NT2/D1 (cell line): ENCODE results near the gene MIGA2.

Experiments used
- DNase-seq: peaks from one replicate; pipeline ENCODE4 v3.0.0-alpha.2; 2011; ENCODE audit warnings: low read depth, low spot score
- H3K27me3 ChIP-seq: 2 replicates; pipeline ENCODE4 v1.6.0; 2011; ENCODE audit warnings: mild to moderate bottlenecking; ENCODE audit not compliant: insufficient read length, insufficient read depth
- H3K36me3 ChIP-seq: 2 replicates; pipeline ENCODE4 v1.6.1; 2011; ENCODE audit warnings: mild to moderate bottlenecking, low read length, mixed read lengths; ENCODE audit not compliant: insufficient read depth, insufficient read length
- H3K4me1 ChIP-seq: 2 replicates; pipeline ENCODE4 v1.5.1; 2011; ENCODE audit not compliant: insufficient read depth, insufficient read length
- H3K4me3 ChIP-seq: 2 replicates; pipeline ENCODE4 v1.5.1; 2011; ENCODE audit warnings: low read depth; ENCODE audit not compliant: insufficient read length
- H3K9ac ChIP-seq: 2 replicates; pipeline ENCODE4 v1.6.0; 2011; ENCODE audit warnings: low read depth; ENCODE audit not compliant: insufficient read length
- H3K9me3 ChIP-seq: 2 replicates; pipeline ENCODE4 v1.5.1; 2011; ENCODE audit warnings: mild to moderate bottlenecking, low read length; ENCODE audit not compliant: insufficient read depth
- SUZ12 ChIP-seq: IDR thresholded peaks from 2 replicates; pipeline ENCODE4 v1.6.1; 2011; ENCODE audit not compliant: insufficient read length, insufficient read depth; ENCODE audit errors: extremely low read depth
- YY1 ChIP-seq: IDR thresholded peaks from 2 replicates; pipeline ENCODE4 v1.6.1; 2011; ENCODE audit not compliant: insufficient read length, insufficient read depth
- ZNF274 ChIP-seq: IDR thresholded peaks from 2 replicates; pipeline ENCODE4 v1.6.1; 2011; ENCODE audit warnings: mild to moderate bottlenecking, low read depth, low read length

Gene MIGA2

DNA sequence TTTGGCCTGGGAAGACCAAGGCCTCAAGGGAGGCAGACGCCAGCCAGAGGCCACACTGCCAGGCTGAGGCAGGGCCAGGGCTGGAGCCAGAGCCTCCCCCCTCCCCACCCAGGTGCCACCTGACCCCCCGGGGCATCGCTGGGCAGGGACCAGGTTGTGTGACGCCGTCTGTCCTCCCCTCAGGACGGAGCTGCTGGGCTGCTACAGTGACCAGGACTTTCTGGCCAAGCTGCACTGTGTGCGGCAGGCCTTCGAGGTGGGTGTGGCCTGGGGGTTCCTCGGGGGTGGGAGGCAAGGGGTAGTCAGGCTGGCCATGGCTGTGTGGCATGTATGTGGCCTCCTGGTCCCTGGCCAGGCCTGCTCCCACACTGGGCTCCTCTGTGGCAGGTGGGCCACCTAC, 26.6 kb downstream of the MIGA2 start:
- no peaks in the 10 kb centered on the region for H3K27me3 ChIP-seq
- no peaks in the 10 kb centered on the region for H3K9me3 ChIP-seq
- DNase-seq: no peak
- H3K4me3 ChIP-seq: no peak overlapping the region
- H3K36me3 ChIP-seq: peaks cover 70% of the 10 kb centered on the region
- TF ChIP-seq YY1 (no peak), SUZ12 (no peak), ZNF274 (no peak)
- H3K9ac ChIP-seq: no peak overlapping the region
- H3K4me1 ChIP-seq: no peaks in the 10 kb centered on the region

DNA sequence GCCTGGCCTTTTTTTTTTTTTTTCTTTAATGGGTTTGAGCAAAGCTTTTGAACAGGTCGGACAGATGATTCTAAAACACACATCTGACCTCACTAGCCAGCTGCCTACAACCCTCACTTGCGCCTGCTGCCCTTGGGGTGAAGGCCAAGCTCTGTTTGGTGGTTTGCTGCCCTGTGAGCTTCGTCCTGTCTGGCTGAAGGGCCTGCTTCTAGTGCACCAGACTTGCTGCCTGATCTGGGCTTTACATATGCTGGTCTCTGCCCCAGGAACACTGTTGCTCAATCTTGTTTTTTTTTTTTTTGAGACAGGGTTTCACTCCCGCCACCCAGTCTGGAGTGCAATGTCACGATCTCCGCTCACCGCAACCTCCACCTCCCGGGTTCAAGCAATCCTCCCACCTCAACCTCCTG, 28.1 kb downstream of the MIGA2 start:
- H3K36me3 ChIP-seq: peaks cover 74% of the 10 kb centered on the region
- no peaks in the 10 kb centered on the region for H3K9me3 ChIP-seq
- H3K4me3 ChIP-seq: no peak overlapping the region
- TF ChIP-seq YY1: no peak
- TF ChIP-seq SUZ12: no peak
- no peak for TF ChIP-seq ZNF274
- DNase-seq: no peak
- no peak overlapping the region for H3K9ac ChIP-seq
- no peaks in the 10 kb centered on the region for H3K27me3 ChIP-seq
- peaks cover 5% of the 10 kb centered on the region for H3K4me1 ChIP-seq

DNA sequence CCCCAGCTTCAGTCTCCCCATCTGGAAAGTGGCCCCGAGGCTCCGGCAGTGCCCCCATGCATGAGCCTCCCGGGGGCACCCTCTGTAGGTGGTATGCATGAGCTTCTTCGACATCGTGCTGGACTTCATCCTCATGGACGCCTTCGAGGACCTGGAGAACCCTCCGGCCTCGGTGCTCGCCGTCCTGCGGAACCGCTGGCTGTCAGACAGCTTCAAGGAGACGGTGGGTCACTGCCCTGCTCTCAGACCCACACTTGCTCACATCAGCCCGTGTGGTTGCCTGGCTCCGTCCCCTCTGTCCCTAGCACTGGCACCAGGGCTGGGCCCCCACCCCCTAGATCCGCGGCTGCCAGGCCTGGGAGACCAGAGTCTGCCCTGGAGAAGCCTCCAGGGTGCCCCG, 31.7 kb downstream of the MIGA2 start:
- Histone ChIP-seq H3K4me1 (peaks cover 29% of the 10 kb centered on the region), H3K9ac (no peak overlapping the region), H3K27me3 (no peaks in the 10 kb centered on the region), H3K4me3 (no peak overlapping the region), H3K9me3 (no peaks in the 10 kb centered on the region), H3K36me3 (peaks cover 58% of the 10 kb centered on the region)
- TF ChIP-seq YY1 (no peak), SUZ12 (no peak), ZNF274 (no peak)
- DNase-seq: no peak

DNA sequence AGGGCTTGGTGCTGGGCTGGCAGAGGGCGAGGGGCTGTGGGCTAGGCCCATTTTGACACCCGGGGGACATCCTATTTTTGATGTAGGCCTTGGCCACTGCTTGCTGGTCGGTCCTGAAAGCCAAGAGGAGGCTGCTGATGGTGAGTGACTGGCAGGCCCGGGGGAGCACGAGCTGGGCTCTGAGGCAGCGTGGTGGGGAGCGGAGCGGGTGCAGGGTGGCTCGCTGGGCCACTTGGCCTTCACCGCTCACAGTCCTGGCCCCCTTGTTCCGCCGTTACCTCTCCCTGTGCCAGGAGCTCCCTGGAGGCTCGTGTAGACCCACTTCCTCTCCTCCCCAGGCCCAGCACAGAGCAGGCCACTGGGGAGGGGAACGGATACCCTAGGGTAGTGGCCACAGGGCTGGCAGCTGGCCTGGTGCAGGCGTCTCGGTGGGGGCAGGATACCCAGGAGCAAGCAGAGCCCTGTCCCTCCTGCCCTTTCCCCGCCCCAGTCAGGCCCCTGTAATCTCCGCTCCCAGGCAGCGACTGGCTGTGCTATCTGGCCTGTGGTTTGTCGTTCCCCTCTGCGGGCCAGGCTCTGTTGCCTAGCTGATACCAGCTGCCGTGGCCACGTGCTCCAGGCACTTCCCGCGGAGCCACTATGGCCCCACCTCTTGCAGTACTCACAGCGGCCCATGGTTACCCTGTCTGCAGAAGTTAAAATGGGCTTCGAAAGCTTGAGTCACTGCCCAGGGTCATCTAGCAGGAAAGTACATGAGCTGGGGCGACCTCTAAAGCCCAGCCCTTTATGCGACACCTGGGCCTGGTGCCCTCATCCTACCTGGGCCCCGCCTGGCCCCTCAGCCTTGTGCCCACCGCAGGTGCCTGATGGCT, 32.8 kb downstream of the MIGA2 start:
- DNase-seq: no peak

DNA sequence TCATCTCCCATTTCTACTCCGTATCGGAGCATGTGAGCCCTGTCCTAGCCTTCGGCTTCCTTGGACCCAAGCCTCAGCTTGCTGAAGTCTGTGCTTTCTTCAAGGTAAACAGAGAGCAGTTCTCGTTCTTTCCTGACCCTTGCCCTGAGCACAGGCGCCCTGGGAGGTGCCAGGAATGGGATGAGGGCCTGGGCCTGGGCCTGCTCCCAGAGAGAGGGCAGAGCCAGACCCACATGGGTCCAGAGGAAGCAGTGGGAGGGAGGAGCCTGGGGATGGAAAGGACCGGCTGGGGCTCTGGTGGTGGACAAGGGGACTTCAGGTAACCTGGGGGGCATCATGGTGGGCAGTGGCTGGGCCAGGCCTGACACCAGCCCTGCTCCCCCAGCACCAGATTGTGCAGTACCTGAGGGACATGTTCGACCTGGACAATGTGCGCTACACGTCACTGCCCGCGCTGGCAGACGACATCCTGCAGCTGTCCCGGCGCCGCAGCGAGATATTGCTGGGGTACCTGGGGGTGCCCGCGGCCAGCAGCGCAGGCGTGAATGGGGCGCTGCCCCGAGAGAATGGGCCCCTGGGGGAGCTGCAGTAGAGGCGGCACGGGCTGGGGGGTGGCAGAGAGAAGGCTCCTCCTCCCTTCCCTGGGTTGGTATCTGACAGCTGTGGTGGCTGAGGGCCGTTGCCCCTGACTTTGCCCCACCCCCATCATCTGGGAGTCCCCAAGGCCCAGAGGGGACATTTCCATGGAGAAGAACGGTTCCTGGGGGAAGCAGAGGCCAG, 33.6 kb downstream of the MIGA2 start:
- Histone ChIP-seq H3K36me3 (peaks cover 44% of the 10 kb centered on the region), H3K4me1 (peaks cover 29% of the 10 kb centered on the region), H3K27me3 (no peaks in the 10 kb centered on the region), H3K9ac (peak overlapping the region; percentile 27), H3K4me3 (no peak overlapping the region), H3K9me3 (no peaks in the 10 kb centered on the region)
- TF ChIP-seq YY1 (no peak), SUZ12 (no peak), ZNF274 (no peak)
- DNase-seq: no peak

More for the DNA sequence above, 32.8 kb downstream of the MIGA2 start:
- Histone ChIP-seq H3K27me3 (no peaks in the 10 kb centered on the region), H3K4me1 (peaks cover 29% of the 10 kb centered on the region), H3K4me3 (no peak overlapping the region), H3K9ac (peak overlapping the region; percentile 28), H3K36me3 (peaks cover 51% of the 10 kb centered on the region), H3K9me3 (no peaks in the 10 kb centered on the region)
- TF ChIP-seq ZNF274: no peak
- no peak for TF ChIP-seq SUZ12
- no peak for TF ChIP-seq YY1

DNA sequence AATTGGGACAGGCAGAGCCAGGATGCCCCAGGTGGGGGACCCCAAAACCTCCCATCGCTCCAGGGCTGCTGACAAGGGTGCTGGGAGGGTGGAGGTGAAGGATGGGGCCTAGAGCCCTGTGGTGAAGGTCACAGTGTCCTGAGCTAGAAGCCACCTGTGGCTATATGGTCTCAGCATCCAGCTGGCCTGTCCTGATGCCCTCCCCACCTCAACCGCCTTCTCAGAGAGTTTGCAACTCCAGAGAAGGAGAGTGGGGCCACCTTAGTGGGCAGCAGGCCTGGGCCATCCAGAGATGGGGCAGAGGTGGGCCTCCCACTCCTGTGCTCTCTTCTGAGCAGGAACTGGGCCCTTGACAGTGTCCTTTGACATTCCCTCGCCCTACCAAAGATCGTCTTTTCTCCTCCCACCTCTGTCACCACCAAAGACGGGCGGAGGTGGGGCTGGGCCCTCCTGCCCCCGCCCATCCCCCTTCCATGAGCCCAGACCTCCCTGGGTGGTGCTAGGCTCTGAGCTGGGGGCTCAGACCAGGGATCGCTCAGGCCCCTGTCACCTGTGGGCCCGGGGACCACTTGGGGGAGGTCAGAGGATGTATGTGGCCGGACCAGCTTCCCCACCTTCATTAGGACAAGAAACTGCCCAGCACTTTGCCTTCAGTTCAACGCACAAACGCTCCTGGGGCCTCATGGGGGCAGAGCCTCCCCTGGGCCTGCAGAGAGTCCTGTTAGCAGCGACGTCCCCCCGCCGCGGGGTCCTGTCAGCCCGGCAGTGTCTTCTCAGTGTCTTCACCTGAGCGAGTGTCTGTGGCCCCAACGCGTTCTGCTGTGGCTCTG, 34.5 kb downstream of the MIGA2 start:
- Histone ChIP-seq H3K9ac (peak overlapping the region; percentile 63), H3K4me1 (peaks cover 29% of the 10 kb centered on the region)

More for the DNA sequence above, 34.5 kb downstream of the MIGA2 start:
- Histone ChIP-seq H3K27me3 (no peaks in the 10 kb centered on the region), H3K36me3 (peaks cover 36% of the 10 kb centered on the region), H3K4me3 (no peak overlapping the region), H3K9me3 (no peaks in the 10 kb centered on the region)
- DNase-seq: no peak
- TF ChIP-seq YY1 (no peak), ZNF274 (no peak), SUZ12 (no peak)
